NOMO-1 treated with DMSO at 0.1 percent for 48 hours (cell line): ENCODE measurements around the gene PTPRG.

ENCODE experiments used
- DNase-seq: peaks from one replicate; lab custom pipeline; 2025; ENCODE audit not compliant: unreplicated experiment; lab: John Stamatoyannopoulos, UW

Gene PTPRG

DNA sequence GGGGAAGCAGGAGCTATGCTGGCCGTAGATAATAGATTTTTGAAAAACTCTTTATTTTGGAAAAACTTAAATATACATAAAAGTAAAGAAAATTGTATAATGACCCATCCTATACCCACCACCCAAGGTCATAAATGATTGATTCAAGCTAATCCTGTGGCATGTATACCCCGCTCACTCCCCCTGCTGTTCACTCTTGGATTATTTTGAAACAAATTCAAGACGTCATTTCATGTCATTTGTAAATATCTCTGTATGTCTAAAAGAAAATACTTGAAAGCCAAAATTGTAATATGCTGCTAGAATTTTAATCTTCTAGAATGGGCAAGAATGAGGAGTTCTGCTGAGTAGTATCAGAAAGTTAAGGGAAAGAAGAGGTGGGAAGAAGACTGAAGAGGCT, 570.2 kb downstream of the PTPRG start:
- DNase-seq = peak; percentile 12

DNA sequence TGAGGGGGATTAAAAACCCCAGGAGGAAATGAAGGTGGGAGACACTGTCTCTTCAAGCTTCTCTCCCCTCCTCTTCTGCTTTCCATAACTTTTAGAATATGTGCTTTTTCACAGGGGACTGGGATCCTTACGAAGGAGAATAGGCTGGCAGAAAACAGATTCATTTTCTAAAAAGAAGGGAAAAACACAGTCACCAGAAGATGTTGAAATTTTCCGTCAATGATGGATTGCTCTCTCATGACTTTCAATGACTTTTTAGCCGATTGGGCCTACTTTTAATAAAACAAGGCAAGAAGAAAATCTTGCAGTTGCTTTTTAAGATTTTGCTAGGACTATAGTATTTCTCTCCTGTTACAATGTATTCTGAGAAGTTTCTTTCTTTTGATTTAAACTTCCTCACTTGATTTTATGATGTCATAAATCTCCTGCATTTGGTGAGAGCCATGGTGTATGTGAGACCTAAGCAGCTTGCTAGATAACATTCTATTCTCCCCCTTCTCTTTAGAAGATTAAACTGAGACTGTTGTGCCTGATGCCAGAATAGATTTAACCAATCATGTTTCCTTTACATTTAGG, 570.7 kb downstream of the PTPRG start:
- no peak for DNase-seq

DNA sequence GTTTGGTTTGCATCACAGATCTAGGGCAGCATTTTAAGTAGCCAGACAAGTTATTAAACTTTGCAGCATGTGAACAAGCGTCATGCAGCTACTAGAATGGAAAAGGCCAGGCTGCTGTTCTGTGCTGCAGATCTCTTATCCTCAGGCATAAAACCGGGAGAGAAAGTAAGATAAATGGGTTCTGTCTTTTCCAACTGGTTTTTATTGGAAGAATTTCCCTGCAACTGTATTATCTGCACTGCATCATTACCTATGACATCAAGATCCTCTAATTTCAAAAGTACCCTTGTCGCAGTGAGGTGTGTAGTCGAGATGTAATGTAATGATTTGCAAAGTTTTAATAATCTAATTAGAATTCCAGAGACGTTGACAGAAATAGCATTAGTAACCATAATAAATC, 571.6 kb downstream of the PTPRG start:
- no peak for DNase-seq

DNA sequence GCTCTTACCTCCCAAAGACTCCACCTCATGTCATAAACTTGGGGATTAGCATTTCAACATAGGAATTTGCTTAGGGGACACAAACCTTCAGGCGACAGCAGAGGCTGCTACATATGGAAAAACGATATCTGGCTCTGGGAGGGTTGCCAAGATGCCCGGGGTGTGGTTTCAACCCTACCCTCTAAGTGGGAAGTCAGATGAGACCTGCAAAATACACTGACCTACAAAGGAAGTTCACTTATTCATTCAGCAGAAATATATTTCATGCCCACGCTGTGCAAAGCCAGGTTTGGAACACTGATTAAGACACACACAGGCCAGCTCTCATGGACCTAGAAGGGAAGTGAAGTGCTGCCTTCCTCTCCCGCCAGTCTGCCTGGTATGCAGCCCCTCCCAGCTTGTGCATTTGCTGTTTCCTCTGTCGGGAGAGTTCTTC, 572.7 kb downstream of the PTPRG start:
- peak; percentile 49 for DNase-seq

DNA sequence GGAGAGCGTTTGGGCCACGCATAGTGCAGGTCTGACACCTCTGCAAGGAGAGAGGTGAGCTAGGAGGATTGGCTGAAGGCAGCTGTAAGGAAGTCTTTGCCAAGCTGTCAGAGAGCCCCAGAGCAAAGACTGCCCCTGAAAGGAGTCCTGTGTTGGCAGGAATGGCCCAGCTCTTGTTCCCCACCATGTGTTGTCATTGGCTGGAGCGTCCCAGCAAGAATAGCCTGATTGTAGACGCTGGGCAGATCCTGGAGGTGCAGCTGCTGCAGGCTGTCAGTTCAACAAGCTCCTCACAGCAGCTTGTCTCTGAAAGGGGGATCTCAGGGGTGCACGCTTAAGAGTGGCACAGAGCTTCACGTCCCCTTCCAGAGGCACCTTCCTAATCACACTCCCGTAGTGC, 574.4 kb downstream of the PTPRG start:
- no peak for DNase-seq

DNA sequence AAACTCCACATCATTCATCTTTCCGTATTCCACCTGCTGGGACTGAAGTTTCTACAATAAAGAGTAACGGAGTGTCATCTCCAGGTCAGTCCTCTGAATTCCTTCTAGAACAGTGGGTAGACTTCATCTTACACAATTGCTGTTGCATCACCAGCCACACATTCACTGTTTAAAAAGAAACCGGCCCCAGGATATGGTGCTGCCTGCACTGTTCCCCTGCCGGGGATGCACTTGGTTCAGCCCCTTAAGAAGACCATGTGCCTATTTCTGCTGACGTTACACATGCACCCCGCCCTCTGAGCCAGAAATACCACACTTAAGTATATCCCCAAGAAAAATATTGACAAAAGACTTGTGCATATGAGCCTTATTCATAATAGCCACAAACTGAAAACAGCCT, 578.6 kb downstream of the PTPRG start:
- DNase-seq = peak; percentile 44

DNA sequence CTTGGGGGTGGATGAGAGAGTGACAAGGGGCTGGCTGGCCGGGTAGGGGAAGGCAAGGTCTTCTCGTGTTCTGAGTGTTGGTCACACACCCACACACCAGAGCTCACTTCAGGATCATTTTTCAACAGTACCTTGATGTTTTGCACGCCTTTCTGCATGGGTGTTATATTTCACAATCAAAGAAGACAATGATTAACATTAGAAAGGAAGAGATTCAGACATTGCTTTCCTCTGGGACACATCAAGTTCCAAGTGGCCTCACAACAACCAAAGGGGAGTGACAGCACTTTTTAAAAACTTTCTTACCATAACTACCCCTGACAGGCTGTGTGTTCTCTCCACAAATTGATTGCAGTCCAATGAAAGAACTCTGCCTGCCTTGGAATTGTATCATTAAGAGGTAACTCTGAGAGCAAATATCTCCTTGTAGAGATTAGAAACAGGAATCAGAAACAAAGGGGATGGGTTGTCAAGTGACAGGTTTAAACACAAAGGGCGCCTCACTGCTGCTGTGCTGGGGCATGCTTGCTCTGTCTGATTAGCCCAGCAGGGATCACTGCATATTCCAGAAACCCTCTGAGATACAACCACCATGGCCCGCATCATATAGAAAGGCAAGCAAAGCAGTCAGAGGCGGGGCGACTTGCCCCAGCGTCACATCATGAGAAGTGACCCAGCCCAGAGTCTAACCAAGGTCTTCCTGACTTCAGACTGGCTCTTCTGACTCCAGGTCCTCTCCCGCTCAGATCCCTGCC, 581.1 kb downstream of the PTPRG start:
- no peak for DNase-seq

DNA sequence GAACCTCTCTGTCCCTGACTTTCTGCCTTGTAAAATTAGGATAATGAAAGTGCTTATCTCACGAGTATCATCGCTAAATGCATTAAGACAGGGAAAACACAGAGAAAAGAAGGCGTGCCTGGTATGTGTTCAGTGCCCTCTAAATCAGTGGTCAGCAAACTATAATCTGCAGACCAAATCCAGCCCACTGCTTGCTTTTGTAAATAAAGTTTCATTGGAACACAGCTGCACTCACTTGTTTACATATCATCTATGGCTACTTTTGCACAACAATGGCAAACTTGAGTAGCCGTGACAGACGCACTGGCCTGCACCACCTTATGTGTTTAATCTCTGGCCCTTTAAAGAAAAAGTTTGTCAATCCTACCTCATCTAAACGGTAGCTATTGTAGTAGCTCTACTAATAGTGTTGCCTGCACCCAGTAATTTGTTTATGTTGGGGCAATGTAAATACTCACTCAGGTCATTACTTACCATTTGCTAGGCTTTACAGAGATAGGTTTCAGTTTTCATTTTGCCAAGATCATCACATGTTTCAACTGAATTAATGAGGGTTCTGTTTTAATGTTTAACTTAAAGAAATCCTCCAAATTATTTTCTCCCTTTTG, 582.6 kb downstream of the PTPRG start:
- DNase-seq = no peak

DNA sequence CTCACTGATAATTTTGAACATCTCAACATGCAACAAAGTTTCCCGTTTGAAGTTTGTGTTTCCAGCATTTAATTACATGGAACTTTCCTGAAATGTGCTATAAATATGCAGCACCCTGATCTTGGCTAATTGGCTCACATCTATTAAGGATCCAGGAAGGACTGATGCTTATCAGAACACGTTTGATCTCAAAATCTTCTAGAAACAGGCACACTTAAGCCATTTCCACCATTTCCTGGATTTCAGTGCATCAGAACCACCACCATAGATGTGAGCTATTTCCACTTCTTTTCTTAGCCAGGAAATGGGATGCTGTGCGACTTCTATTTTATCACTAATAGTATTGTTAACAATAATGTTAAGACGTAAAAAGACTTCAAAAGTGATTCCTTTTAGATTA, 583.1 kb downstream of the PTPRG start:
- DNase-seq = no peak

DNA sequence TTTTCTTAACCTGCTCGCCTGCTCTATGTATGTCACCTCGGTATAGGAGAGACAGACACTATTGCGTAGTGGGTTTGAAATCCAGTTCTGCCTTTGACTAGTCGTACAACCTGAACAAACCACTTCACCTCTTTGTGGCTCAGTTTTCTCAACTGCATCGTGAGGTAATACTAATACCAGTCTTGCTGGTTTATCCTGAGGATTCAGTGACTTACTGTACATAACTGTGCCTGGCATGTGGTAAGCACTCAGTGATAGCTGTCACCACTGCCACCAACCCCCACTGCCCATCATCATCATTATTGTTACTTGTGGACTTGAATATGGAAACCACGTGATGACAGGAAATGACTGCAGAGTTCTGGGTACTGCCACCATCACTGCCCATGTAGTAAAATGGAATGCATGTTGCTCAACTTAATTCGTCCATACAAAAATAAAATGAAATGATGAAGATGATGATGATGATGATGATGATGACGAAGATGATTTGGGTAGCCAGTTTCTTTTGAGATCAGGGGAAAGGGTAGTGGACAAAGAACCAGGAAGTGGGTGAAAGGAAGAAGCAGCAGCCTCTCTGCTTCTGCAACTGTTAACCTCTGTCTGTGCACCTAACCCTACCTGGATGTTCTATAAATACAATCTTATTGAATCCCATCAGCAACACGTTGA, 583.9 kb downstream of the PTPRG start:
- no peak for DNase-seq

DNA sequence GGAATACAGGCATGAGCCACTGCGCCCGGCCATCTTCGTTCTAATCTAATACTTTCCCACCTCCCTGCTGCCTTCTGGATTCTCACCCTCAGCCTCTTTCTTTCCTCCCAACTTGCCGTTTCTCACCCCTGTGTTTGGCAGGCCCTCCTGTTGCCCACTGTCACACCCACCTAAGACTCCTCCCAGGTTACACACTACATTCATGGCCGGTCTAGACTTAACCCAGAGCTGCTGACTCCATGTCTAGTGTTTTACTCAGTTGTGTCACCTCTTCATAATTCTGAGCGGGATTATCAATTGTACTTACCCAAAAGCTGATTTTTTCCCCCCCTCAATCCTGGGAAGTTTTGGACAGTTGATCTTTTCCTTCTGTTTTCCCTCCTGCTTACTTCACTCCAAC, 588.2 kb downstream of the PTPRG start:
- DNase-seq = no peak

DNA sequence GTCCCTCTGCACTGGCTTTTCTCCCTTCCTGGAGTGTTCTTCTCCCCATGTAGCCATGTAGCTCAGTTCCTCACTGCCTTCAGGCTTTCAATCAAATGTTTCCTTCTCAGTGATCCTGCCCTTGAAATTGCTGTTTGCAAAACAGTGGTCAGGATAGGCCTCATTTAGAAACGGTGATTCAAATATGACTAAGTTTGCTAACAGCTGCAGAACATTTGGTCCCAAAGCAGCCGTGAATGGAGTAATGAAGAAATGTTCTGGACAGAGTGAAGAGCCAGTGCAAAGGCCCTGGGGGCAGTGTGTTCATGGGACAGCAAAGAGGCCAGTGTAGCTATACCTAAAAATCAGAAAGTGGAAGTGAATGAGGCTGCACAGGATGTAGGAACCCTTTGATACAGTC, 588.6 kb downstream of the PTPRG start:
- DNase-seq = no peak

DNA sequence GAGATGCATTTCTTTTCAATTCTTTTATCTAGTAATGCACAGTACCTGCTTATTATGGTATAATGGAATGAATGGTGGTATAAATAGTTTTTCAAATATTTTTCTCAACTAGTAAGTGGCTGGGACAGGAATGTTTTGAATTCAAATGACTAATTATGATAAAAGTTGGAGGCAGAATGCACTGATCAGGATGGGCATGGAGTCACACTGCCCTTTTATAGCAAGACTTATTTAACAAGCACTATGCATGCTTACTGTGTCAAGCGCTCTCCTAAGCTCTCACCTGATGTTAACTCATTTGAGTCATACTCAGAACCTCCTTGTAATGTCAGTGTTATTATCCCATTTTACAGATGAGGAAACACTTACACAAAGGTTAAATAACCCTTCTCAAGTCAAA, 590.2 kb downstream of the PTPRG start:
- no peak for DNase-seq

DNA sequence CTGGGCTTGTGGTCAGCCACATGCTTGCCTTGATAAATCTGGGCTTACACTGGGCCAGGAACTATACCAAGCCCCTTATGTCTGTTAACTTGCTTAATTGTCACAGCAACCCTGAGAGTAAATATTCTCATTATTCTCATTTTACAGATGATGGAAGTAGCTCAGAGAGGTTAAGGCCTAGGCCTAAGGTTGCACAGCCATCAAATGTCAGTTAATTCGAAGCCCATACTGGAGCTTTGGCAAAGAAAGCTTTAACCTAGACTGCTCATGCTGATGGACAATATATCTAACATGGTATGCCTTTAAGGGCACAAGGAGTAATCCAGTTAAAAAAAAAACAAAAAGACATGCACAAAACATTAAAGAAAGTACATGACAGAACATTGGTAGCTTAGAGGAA, 591.9 kb downstream of the PTPRG start:
- DNase-seq = no peak

DNA sequence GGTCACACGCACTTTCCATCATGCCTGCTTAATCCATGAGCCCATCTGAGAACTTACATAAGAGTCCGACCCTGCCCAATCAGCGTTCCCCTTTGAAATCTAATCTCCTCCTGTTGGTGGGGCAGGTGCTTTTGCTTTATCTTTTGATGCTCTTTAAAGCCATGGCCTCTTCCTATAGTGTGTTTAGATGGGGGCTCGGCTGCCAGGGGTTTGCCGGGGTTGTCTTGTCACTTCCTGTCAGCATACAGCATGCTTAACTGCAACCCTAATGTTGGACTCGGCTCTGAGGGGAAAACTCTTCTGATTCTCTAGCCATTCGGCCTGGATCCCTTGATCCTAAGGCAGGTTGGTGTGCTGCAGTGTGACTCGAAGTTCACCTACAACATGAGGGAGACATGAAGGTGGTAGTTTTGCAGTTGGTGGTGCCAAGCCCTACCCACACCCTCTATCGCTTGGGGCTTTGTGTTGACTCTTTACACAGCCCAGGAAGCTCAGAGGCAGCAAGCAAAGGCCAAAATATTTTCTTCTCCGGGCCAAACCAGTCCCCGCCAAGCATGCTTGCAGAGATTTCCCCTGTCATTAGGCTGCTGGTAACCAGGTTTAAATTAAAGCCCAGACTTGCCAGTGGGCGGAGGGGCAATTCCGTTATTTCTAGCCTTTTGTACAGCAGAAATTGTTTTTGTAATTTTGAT, 593.2 kb downstream of the PTPRG start:
- DNase-seq = no peak

DNA sequence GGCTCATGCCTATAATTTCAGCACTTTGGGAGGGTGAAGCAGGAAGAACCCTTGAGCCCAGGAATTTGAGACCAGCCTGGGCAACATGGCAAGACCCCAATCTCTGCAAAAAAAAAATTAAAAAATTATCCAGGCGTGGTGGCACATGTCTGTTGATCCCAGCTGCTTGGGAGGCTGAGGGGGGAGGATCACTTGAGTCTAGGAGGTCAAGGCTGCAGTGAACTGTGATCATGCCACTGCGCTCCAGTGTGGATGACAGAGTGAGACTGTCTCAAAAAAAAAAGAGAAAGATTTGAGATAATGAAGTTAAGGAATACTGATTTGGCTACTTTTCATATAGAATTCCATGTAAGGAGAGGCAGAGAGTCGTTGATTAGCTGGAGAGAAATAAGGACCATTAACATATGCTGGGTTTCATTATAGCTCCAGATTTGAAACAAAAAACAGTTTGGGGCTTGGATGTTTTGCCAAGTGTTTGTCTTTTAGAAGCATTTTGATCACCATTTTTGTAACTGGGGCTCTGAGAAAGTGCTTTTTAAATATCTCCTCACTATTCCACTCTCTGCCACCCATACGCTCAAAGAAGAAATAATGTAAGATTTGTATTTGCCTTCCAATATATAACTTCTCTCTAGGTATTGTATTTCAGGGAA, 597.8 kb downstream of the PTPRG start:
- no peak for DNase-seq

DNA sequence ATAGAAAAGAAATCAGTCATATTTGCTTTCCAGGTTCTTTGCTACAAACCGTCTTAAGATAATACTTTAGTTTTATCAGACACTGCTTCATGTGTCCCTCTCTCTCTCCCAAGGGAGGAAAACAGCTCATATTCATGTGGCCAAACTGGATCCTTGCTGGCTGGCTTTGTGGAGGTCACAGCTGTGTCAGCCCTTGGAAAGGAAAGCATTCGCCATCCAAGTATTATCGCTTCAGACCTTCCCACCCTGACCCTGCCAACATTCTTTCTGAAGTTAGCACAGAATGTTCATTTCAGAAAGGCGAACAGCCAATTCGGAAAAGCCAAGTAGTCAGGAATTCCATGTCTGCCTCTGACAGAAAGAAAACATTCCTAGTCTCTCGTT, 598.3 kb downstream of the PTPRG start:
- DNase-seq = no peak

DNA sequence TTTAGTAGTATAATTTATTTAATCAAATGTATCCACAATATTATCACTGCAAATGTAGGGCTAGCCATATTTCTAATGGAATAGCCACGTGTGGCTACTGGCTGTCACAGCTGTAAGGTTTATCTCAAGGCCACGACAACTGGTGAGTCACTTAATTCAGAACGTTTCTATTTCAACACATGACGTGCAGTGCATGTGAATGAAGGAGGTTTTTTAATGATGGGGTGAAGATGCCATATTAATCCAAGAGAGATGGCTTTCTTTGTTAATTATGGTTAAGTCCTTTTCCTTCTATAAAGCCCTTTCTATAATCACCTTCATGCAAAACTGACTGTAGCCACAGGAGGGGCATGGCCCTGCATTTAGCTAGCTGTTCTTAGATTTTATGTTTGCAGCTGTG, 600.0 kb downstream of the PTPRG start:
- no peak for DNase-seq

DNA sequence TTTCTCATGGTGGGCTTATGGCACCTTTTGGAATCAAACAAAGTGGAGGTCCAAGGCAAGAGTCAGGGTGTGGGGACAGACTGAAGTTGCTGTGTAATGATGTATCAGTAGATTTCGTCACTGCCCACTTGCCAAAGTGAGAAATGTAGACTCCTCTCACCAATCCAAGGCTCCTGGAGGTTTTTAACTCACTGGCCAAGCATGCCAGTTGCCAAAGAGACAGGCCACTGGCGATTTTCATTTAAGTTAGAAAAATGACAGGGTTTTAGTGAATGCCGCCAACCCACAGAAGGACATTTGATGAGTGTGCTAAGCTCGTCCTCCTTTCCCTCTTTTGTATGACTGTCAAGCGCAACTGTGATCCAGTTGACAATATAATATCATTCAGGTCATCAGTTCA, 602.8 kb downstream of the PTPRG start:
- DNase-seq = no peak

DNA sequence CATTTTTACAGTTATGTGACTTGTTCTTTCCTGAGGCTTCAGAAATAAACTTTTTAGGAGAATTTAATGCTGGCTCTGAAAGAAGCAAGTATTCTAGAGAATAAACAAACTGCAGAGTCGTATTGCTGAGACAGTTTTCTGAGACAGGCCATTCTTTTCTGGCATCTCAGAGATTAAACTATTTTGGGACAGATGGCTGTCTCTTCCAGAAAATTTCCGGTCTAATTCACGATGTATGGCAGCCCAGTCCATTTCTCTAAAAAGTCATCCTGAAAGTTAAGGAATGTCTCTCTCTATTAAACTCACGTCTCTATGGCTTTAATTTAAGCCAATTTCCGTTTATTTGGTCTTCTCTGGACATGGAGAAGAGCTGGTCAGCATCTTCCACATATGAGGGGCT, 603.4 kb downstream of the PTPRG start:
- no peak for DNase-seq
